NCI-H128 (cell line): ENCODE data around the gene LCP1.
A peak's percentile ranks its signal among the peaks of the same experiment; 100 is the strongest.
"Not testable (repeated sequence)": the region's sequence is repeated elsewhere in the genome, so short reads cannot be mapped to it uniquely, and the experiment has no call there.

Experiments
- DNase-seq: peaks from one replicate; lab custom pipeline; 2025; ENCODE audit not compliant: unreplicated experiment; lab: John Stamatoyannopoulos, UW

Gene LCP1

DNA sequence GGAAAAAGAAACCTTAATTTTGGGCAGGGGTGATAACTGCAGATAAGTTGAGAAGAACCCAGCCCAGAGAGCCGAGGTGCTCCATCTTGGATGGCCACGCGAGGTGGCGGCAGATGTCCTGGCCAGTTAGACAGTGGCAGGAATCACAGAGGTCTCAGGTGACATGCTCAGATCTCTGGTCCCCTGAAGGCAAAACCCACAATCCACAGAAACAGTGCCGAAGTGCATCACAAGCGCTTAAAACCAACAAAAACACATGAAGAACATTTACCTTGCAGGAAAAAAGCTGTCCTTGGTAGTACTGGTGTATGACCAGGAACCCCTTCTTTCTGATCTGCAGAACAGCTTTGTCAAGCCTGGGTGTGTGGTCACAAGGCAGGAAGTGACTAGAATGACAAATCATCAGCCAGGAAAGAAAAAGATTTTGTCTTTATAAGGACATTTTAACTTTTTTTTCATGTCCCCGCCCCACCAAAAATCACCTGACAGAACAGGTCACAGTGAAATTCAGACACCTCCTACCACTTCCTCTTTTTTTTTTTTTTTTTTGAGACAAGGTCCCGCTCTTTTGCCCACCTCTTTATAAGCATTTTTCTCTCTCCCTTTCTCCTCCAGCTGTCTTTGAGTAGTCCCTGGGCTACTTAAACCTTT lies at the start of gene LCP1:
TSS of gene LCP1 (minus strand) at position 338 of the 651 bp plus-strand sequence. CDS start 22,515 bp downstream, outside the sequence.
- no peak for DNase-seq

DNA sequence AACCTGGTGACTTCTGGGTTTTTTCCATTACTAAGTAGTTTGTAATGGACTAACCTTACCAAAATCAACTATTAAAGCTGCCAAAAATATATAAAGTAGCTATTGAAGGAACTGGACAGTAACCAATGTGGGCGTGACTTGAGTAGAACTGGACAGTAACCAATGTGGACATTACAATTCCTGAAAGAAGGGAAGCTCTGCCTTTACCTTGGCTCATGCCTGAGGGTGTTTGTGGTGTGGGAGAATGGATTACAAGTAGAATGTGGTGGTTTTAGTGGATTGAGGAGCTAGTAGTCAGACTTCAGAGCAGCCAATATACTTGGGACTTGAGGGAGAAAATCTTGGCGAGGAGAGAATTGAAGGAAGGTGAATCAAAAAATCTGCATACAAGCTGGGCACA lies 47.3 kb upstream of the LCP1 start:
- DNase-seq, result no peak

GRCh38 chr13:46220234-46220633 lies 38.3 kb upstream of the LCP1 start:
- DNase-seq, result not testable (repeated sequence)

- not testable (repeated sequence) for DNase-seq
These were observed 32.8 kb upstream of the LCP1 start for GRCh38 chr13:46214741-46215140.

DNA sequence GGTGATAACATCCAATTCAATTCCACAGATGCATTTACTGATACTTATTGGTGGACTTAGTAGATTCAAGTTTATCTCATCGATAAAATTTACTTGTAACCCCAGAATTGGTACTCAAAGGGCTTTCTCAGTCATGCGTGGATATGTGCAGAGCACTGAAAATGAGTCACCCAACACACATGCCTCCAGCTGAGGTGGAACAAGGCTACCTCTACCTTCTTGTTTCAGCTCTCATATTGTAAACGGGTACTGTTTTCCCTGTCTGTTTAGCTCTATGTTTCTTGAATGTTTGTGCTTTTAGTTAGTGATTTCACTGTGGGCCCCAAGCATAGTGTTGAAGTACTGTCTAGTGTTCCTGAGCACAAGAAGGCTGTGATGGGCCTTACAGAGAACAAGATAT lies 31.3 kb upstream of the LCP1 start:
- no peak for DNase-seq

DNA sequence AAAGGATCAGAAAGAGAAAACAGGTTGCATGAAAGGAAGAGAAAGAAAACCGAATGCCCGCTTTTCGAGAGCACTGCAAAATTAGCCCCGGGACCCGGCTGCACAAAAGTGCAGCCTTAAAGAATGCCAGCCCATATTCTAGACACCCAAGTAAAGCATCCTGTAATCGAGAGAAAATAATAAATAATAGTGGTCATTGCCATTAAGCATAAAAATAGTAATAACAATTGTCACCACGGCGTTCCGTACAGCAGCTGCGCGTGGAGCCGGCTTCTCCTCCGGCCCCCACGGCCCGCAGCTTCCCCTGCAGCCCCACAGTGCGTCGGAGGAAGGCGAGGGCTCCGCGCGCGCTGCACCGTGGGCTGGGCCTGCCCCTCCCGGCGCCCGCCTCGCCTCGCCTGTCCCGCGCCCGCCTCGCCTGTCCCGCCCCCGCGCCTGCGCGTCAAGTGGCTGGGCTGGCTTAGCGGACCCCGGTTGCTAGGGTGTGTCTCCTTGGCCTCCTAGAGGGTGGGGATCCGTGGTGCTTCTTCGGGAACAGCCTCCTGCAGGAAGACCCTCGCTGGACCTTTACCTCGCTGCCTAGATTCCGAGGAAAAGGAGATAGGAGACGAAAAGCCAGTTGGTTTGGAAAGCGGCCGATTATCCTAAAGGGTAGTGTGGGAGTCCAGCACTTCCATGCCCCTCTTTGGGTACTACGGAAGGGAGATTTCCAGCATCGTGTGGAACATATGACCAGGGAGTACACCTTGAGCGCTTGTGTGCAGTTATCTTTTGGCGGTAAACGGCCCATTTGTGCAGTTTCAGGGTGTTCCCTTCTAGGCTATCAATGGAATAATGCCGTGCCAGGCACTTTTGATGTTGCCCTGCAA lies 29.7 kb upstream of the LCP1 start, which contains the start of gene LRRC63:
TSS of gene LRRC63 (plus strand) at position 446 of the 869 bp plus-strand sequence. CDS start 1,107 bp downstream, outside the sequence.
- DNase-seq, result peak; percentile 60

DNA sequence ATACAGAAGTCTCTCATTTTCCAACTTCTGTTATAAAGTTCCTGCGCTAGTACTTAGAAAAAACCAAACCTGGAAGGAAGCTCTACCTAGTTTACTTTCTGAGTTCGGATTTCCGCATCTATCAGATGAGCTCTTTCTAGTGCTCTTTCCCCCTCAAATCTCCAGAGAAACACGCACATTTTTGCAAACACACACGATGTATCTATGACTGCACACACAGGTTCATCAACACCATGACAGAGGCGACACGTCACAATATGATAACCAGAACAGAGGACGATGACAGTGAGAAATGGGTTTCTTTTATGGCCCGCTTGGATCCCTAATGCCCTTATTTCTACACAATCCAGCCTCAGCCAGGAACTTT lies 29.1 kb upstream of the LCP1 start:
- DNase-seq, result no peak

DNA sequence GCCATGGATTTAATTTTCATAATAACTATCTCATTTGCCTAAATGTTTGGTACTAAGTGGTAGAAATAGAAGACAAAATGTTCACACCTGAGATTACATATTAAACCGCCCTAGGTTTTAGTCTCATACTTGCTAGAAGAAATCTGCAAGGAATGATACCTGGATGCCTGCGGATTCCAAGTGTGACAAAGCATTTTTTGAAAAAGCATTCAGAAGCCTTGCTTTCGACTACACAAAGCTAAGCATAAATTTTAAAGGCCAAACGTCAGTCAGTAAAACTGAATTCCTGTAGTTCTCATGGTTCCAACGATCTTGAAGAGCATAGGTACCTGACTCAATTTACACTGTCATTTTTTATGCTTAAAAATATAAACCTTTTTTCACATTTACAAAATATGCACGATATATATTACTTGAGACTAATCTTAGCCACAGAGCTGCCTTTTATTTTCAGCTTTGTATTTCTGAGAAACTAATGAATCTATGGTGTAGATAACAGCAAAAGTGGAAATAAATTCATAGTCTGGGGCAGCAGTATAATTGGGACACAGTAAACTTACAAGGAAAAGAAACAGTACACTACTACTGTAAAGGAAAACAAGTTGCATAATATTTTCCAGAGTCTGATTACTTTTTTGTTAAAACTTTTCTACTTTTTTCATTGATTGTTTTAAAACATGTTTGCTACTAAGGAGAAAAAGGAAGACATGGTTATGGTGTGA lies 28.5 kb upstream of the LCP1 start:
- no peak for DNase-seq

GRCh38 chr13:46207828-46208227 lies 25.9 kb upstream of the LCP1 start:
- DNase-seq, result no peak

- no peak for DNase-seq
These were observed 24.2 kb upstream of the LCP1 start for GRCh38 chr13:46206143-46206542.

DNA sequence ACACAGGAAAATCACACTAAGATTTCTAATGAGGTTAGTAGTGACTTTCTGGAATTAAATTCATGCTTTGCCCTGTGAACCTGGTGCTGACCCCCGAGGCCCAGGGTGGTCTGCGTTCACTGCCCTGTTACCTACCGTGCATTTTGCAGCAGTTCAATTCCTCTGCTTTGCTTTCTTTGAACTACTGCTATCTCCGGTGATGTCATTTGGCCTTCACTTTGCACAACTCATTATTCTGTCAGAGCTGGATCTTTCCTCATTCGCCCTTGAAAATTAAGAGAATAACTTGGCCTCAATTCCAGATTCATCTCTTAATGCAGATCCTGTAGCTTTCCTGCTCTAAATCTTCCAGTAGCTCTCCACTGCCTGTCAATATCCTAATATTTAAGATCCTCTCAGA lies 21.0 kb upstream of the LCP1 start:
- no peak for DNase-seq

- DNase-seq, result no peak
These were observed 20.3 kb upstream of the LCP1 start for GRCh38 chr13:46202188-46202795.

GRCh38 chr13:46198696-46199193 lies 16.8 kb upstream of the LCP1 start:
- no peak for DNase-seq

DNA sequence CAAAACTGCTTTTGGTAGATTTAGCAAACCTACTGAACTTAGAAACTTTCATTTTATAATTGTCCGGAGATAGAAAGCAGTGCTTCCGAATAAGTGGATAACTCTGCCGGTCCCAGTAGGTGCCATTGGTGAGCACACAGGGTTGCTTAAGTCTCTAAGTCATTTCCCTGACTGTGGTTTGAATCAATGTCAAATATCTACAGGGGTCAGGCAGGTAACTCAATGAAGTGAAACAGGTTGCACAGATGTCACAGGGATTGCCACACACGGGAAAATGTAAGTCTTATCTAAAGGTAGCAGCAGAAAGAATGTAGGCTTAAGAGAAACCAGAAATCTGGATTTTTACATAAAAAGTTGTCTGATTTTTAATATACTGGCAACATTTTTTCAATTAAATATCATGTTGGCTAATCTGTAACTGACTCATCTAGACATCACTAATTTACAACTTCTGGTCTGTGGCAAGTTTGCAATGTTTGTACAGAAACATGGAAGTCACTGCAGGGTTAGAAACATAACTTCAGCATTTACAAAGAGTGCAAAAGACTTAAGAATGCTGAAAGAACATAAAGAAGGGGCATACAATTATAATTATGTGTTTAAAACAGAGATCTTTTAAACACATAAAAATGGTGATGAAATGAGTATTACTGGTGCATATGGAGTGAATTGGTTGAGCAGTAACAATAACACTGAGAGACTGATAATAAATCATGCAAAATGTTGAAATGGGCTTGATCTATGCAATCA lies 15.5 kb upstream of the LCP1 start:
- DNase-seq, result no peak

DNA sequence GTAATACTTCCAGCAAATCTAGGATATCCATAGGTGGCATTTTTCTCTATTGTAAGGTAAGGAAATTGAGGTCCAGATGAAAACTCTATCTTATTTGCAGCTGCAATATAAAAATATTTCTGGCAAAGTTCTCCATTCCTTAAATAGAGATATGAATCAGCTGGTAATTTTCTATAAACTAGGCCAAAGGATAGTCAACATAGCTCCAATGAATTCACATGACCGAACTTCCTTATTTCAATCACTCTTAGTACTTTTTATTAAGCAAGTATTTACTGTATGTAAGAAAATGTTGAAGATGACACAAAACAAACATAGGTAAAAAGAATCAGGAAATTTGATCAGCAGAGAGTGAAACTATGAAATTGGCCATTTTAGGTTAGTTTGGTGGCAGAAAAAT lies 13.0 kb upstream of the LCP1 start:
- no peak for DNase-seq

GRCh38 chr13:46192412-46192811 lies 10.4 kb upstream of the LCP1 start:
- no peak for DNase-seq

GRCh38 chr13:46185634-46186033 lies 3.7 kb upstream of the LCP1 start:
- DNase-seq, result no peak

DNA sequence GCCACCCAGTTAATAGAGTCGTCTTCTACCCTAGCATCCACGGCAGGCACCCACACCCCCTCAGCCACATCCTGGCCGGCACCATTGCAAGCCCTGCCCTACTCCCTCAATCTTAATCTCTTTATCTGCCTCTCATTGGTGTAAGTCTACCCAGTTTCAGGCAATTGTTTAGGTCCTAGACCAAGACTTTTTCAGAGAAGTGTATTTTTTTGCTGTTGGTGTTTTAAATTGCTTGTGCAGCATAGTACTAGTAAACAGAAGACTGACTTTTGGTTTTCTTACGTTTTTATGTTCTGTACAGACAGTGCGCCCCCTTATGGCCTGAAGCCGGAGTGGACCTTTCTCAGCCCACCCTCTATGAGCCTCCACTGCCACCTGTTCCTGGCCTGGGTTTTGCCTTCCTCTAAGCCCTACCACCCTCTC lies 2.3 kb upstream of the LCP1 start:
- no peak for DNase-seq

- DNase-seq, result no peak
These were observed 1.3 kb upstream of the LCP1 start for GRCh38 chr13:46183018-46183946.
